HFF-Myc (cell line): ENCODE data around the gene CLTCL1.

ENCODE experiments used
- DNase-seq: peaks from one replicate; pipeline ENCODE4 v3.0.0-alpha.2; 2011; ENCODE audit warnings: low read depth; ENCODE audit errors: extremely low read depth
- H3K4me3 ChIP-seq: replicated peaks from 2 replicates; pipeline ENCODE4 v1.5.1; 2011; ENCODE audit warnings: low read depth, mild to moderate bottlenecking, control low read depth, low read length
- CTCF ChIP-seq: IDR thresholded peaks from 2 replicates; pipeline ENCODE4 v1.5.1; 2012; ENCODE audit warnings: mild to moderate bottlenecking, low read depth, low read length, control low read depth; ENCODE audit errors: missing control alignments

The CLTCL1 gene

GRCh38 chr22:19220867-19221266 lies 70.7 kb downstream of the CLTCL1 start:
- H3K4me3 ChIP-seq, result no peak overlapping the region
- no peak for TF ChIP-seq CTCF
- DNase-seq, result no peak

GRCh38 chr22:19218541-19219233 lies 72.8 kb downstream of the CLTCL1 start:
- DNase-seq, result no peak
- no peak for TF ChIP-seq CTCF
- H3K4me3 ChIP-seq, result no peak overlapping the region

GRCh38 chr22:19216579-19216978 lies 74.9 kb downstream of the CLTCL1 start:
- TF ChIP-seq CTCF, result no peak
- DNase-seq, result no peak
- no peak overlapping the region for H3K4me3 ChIP-seq

- no peak for DNase-seq
- no peak for TF ChIP-seq CTCF
- H3K4me3 ChIP-seq, result no peak overlapping the region
These were observed 76.2 kb downstream of the CLTCL1 start for GRCh38 chr22:19215360-19215759.

- H3K4me3 ChIP-seq, result no peak overlapping the region
- no peak for TF ChIP-seq CTCF
- peak; percentile 5 for DNase-seq
These were observed 77.4 kb downstream of the CLTCL1 start for GRCh38 chr22:19214078-19214473.

GRCh38 chr22:19213442-19214077 lies 78.0 kb downstream of the CLTCL1 start:
- no peak overlapping the region for H3K4me3 ChIP-seq
- TF ChIP-seq CTCF, result no peak
- DNase-seq, result no peak
